ENCODE measurements around the gene KRT12.

The KRT12 gene

DNA sequence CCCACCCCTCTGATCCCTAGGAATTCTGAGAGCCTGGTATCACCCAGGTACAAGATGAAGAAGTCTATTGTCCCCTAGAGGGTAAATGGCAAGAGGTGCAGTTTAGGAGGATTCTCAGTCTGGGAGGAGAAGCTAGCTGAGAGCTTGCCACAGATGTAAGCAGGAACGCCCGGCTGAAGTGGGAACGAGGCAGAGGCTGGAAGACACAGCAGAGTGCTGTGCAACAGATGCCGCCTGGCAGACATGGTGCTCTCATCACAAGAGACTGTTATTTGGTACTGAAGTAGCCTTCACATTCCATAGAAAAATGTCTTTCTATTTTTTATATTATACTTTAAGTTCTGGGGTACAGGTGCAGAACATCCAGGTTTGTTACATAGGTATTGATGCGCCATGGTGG lies 38.3 kb upstream of the KRT12 start:
- Histone ChIP-seq H3K9ac (ENCODE audit: low read depth in 1 of 2, low read length in 2 of 2) (peak overlapping the region in 1 of 2 donors; percentile 19), H3K9me3 (ENCODE audit: control insufficient read depth in 2 of 2, low read length in 2 of 2) (no peaks in the 10 kb centered on the region), H3K27me3 (ENCODE audit: control insufficient read depth in 2 of 2, insufficient read depth in 2 of 2, low read length in 2 of 2) (peaks cover 0 to 5% of the 10 kb centered on the region in 2 donors), H3K36me3 (ENCODE audit: control insufficient read depth in 2 of 2, insufficient read depth in 2 of 2, low read length in 2 of 2) (no peaks in the 10 kb centered on the region), H3K4me1 (ENCODE audit: control insufficient read depth in 2 of 2, insufficient read depth in 2 of 2, low read length in 2 of 2) (peaks cover 18 to 44% of the 10 kb centered on the region in 2 donors), H3K27ac (ENCODE audit: low read depth in 2 of 2, low read length in 2 of 2) (peak overlapping the region; percentile 96 to 97), H3K4me3 (ENCODE audit: low read length in 2 of 2) (no peak overlapping the region)

DNA sequence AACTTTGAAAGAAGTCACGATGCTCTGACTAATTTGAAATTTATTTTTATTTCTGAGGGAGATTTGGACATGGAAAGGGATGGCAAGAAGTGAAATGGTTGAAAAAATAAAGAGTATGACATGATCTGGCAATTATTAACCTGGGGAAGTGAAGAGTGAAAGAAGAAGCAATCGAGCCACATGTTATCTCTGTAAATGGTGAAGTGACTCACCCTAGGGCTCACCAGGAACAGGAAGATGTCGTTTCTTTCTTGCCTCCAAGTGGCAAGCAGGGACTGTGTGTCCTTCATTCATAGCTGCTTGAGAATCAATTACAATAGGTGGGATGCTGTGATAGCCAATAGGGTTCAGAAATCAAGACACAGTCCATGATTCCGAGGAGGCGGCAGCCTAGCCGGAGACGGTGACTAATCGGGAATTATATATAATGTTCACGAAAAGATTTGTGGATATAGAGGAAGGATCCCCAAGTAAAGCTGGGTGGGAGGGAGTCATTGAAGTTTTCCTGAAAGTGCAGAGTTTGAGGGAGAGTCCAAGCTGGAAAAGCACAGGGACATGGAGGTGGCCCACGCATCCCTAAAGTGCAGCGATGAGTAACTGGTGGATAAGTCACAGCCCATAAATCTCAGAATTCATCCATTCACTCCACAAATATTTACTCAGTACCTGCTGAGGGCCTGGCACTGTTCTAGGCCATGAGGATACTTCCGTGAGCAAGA lies 36.3 kb upstream of the KRT12 start:
- Histone ChIP-seq H3K27me3 (ENCODE audit: control insufficient read depth in 2 of 2, insufficient read depth in 2 of 2, low read length in 2 of 2) (peaks cover 0 to 2% of the 10 kb centered on the region in 2 donors), H3K9ac (ENCODE audit: low read depth in 1 of 2, low read length in 2 of 2) (peak overlapping the region; percentile 63 to 81), H3K9me3 (ENCODE audit: control insufficient read depth in 2 of 2, low read length in 2 of 2) (no peaks in the 10 kb centered on the region), H3K36me3 (ENCODE audit: control insufficient read depth in 2 of 2, insufficient read depth in 2 of 2, low read length in 2 of 2) (no peaks in the 10 kb centered on the region), H3K4me1 (ENCODE audit: control insufficient read depth in 2 of 2, insufficient read depth in 2 of 2, low read length in 2 of 2) (peaks cover 18 to 39% of the 10 kb centered on the region in 2 donors), H3K4me3 (ENCODE audit: low read length in 2 of 2) (peak overlapping the region; percentile 63 to 64), H3K27ac (ENCODE audit: low read depth in 2 of 2, low read length in 2 of 2) (peak overlapping the region; percentile 96 to 97)

DNA sequence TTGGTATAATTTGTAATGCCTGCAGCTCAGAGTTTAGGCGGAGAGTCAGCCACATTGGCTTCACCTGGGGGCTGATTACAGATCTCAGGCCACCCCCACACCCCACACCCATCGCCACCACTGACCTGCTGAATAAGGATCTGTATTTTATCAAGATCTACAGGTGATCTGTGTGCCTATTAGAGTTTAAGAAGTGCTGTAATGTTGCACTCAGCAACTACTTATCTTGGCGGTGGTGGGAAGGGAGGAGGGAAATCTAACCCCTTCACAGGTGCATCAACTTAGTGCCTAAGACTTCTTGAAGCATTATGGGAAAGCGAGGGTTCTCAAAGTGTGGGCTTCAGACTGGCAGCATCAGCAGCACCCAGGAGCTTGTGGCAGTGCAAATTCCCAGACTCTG lies 35.5 kb upstream of the KRT12 start:
- Histone ChIP-seq H3K4me1 (ENCODE audit: control insufficient read depth in 2 of 2, insufficient read depth in 2 of 2, low read length in 2 of 2) (peaks cover 18 to 39% of the 10 kb centered on the region in 2 donors), H3K27me3 (ENCODE audit: control insufficient read depth in 2 of 2, insufficient read depth in 2 of 2, low read length in 2 of 2) (peaks cover 0 to 2% of the 10 kb centered on the region in 2 donors), H3K36me3 (ENCODE audit: control insufficient read depth in 2 of 2, insufficient read depth in 2 of 2, low read length in 2 of 2) (no peaks in the 10 kb centered on the region), H3K27ac (ENCODE audit: low read depth in 2 of 2, low read length in 2 of 2) (peak overlapping the region; percentile 96 to 97), H3K4me3 (ENCODE audit: low read length in 2 of 2) (peak overlapping the region; percentile 63 to 64), H3K9me3 (ENCODE audit: control insufficient read depth in 2 of 2, low read length in 2 of 2) (no peaks in the 10 kb centered on the region), H3K9ac (ENCODE audit: low read depth in 1 of 2, low read length in 2 of 2) (peak overlapping the region; percentile 63 to 81)

DNA sequence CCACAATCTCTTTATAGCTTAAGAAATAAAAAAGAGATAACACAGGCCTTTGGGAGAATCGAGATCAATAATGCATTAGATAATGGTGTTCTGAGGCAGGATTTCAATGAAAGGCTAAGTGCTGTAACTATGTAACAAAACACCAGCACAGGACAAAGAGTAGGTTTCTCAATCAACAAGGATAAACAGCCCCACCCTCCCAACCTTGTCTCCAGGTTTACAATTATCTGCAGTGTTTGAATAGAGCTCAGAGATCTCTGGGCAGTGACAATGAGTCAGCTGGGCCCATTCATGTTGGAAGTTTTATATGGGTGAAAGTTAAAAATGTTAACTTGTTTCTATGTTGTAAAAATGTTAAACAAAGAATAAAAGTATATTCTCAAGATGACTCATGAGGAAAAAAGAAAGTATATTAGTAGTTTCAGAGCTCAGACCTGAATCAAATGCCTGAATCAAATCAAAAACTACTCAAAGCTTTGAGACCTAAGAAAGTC lies 35.0 kb upstream of the KRT12 start:
- no peaks in the 10 kb centered on the region for H3K9me3 ChIP-seq (ENCODE audit: control insufficient read depth in 2 of 2, low read length in 2 of 2)
- peak overlapping the region; percentile 96 to 97 for H3K27ac ChIP-seq (ENCODE audit: low read depth in 2 of 2, low read length in 2 of 2)
- peak overlapping the region; percentile 63 to 81 for H3K9ac ChIP-seq (ENCODE audit: low read depth in 1 of 2, low read length in 2 of 2)
- H3K36me3 ChIP-seq (ENCODE audit: control insufficient read depth in 2 of 2, insufficient read depth in 2 of 2, low read length in 2 of 2): no peaks in the 10 kb centered on the region
- H3K27me3 ChIP-seq (ENCODE audit: control insufficient read depth in 2 of 2, insufficient read depth in 2 of 2, low read length in 2 of 2): peaks cover 0 to 2% of the 10 kb centered on the region in 2 donors
- H3K4me3 ChIP-seq (ENCODE audit: low read length in 2 of 2): peak overlapping the region; percentile 63 to 64
- H3K4me1 ChIP-seq (ENCODE audit: control insufficient read depth in 2 of 2, insufficient read depth in 2 of 2, low read length in 2 of 2): peaks cover 18 to 39% of the 10 kb centered on the region in 2 donors

DNA sequence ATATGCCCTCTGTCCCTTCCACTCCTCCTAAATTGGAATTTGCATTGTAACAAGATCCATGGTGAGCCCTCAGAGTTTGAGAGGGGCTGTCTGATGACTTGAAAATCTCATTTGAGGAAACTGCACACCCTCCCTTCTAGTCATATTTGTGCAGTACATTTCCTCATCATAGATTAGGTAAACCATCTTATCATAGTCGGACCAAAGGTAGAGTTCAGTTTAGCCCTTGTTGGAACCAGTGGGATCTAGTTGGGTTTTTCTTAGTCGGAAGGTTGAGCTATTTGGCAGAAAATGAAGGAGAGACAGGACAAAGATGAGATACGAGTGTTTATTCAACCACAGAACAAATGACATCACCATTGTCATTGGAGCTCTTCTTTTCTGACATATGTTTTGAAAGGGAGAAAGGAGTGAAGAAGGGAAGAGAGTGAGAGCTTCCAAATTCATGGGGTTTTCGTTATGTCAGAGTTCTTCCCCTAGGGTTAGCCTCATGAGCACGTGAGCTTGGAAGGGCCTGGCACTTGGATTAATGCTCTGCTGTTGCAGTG lies 33.9 kb upstream of the KRT12 start:
- H3K4me1 ChIP-seq (ENCODE audit: control insufficient read depth in 2 of 2, insufficient read depth in 2 of 2, low read length in 2 of 2): peaks cover 18 to 39% of the 10 kb centered on the region in 2 donors

DNA sequence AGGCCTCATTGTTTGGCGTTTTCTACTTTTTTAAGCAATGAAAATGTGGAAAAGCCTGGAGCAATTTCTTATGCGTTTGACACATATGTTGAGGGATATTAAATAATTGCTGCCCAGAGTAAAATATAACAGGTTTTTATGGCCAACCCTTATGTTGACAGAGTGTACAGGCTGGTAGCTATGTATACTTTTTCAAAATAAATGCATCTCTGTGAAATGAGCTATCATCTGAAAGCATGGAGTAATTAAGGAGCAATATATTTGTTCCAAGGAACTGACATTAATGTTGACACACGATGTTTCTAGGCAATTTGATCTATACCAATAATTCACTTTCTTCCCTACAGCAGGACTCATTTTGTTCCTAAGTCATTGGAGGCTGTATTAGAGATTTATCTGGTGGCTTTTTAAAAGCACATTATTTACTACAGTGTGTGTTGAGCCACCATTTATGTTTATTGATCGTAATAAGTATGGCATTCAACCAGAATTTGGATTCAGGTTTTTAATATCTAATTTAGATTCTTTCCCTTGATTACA lies 30.0 kb upstream of the KRT12 start:
- Histone ChIP-seq H3K27me3 (ENCODE audit: control insufficient read depth in 2 of 2, insufficient read depth in 2 of 2, low read length in 2 of 2) (peaks cover 0 to 3% of the 10 kb centered on the region in 2 donors), H3K4me1 (ENCODE audit: control insufficient read depth in 2 of 2, insufficient read depth in 2 of 2, low read length in 2 of 2) (peaks cover 4 to 13% of the 10 kb centered on the region in 2 donors), H3K9ac (ENCODE audit: low read depth in 1 of 2, low read length in 2 of 2) (no peak overlapping the region), H3K36me3 (ENCODE audit: control insufficient read depth in 2 of 2, insufficient read depth in 2 of 2, low read length in 2 of 2) (no peaks in the 10 kb centered on the region), H3K4me3 (ENCODE audit: low read length in 2 of 2) (no peak overlapping the region), H3K9me3 (ENCODE audit: control insufficient read depth in 2 of 2, low read length in 2 of 2) (no peaks in the 10 kb centered on the region), H3K27ac (ENCODE audit: low read depth in 2 of 2, low read length in 2 of 2) (no peak overlapping the region)

More for the DNA sequence above, 33.9 kb upstream of the KRT12 start:
- H3K4me3 ChIP-seq (ENCODE audit: low read length in 2 of 2): peak overlapping the region; percentile 1 to 34
- peak overlapping the region in 1 of 2 donors; percentile 25 for H3K9ac ChIP-seq (ENCODE audit: low read depth in 1 of 2, low read length in 2 of 2)
- no peaks in the 10 kb centered on the region for H3K9me3 ChIP-seq (ENCODE audit: control insufficient read depth in 2 of 2, low read length in 2 of 2)
- H3K27ac ChIP-seq (ENCODE audit: low read depth in 2 of 2, low read length in 2 of 2): peak overlapping the region; percentile 81 to 96
- H3K36me3 ChIP-seq (ENCODE audit: control insufficient read depth in 2 of 2, insufficient read depth in 2 of 2, low read length in 2 of 2): no peaks in the 10 kb centered on the region
- H3K27me3 ChIP-seq (ENCODE audit: control insufficient read depth in 2 of 2, insufficient read depth in 2 of 2, low read length in 2 of 2): peaks cover 0 to 2% of the 10 kb centered on the region in 2 donors

DNA sequence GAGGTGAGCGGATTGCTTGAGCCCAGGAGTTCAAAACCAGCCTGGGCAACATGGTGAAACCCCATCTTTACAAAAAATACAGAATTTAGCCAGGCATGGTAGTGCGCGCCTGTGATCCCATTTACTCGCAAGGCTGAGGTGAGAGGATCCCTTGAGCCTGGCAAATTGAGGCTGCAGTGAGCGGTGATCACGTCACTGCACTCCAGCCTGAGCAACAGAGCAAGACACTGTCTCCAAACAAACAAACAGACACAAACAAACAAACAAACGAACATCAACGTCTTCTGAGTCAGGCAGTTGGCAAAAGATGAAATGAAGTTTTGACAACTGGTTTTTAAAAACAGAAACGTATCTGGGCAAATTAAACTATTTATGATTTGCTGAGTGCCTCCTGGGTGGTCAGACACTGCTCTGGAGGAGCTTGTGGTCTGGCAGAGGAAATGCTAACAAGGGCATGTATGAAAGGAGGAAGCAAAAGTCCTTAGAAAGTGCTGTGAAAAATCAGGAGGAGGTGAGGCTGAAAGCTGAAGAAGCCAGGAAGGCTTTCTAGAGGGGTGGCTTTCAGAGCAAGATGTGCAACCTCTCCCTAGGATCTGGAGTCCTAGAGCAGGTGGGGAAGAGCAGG lies 28.2 kb upstream of the KRT12 start:
- no peak overlapping the region for H3K27ac ChIP-seq (ENCODE audit: low read depth in 2 of 2, low read length in 2 of 2)
- no peak overlapping the region for H3K9ac ChIP-seq (ENCODE audit: low read depth in 1 of 2, low read length in 2 of 2)
- peaks cover 0 to 8% of the 10 kb centered on the region in 2 donors for H3K27me3 ChIP-seq (ENCODE audit: control insufficient read depth in 2 of 2, insufficient read depth in 2 of 2, low read length in 2 of 2)
- H3K4me1 ChIP-seq (ENCODE audit: control insufficient read depth in 2 of 2, insufficient read depth in 2 of 2, low read length in 2 of 2): no peaks in the 10 kb centered on the region
- H3K4me3 ChIP-seq (ENCODE audit: low read length in 2 of 2): no peak overlapping the region
- H3K36me3 ChIP-seq (ENCODE audit: control insufficient read depth in 2 of 2, insufficient read depth in 2 of 2, low read length in 2 of 2): no peaks in the 10 kb centered on the region
- no peaks in the 10 kb centered on the region for H3K9me3 ChIP-seq (ENCODE audit: control insufficient read depth in 2 of 2, low read length in 2 of 2)

DNA sequence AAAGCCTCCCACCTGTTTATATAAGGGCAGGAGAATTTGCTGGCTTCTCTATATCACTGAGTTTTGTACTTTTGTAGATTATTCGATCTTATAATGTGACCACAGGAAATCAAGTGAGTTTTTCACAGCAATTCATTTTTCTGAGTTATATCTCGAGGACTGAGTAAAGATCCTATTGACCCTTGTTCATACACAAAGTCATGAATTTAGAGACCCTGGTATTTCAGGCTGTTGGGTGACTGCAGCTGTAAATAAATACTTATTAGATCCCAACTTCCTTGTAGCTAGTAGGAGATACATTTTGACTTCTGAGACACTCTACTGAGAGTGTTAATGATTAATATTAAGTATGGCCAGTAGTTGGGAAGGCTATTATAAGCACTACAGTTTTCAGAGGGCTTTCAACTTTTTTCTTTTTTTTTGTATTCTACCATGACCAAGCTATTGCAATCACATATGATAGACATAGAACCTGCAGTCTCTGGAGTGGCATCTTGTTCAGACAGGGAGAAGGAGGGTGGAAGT lies 21.2 kb upstream of the KRT12 start:
- no peaks in the 10 kb centered on the region for H3K36me3 ChIP-seq (ENCODE audit: control insufficient read depth in 2 of 2, insufficient read depth in 2 of 2, low read length in 2 of 2)
- H3K4me1 ChIP-seq (ENCODE audit: control insufficient read depth in 2 of 2, insufficient read depth in 2 of 2, low read length in 2 of 2): peaks cover 5 to 11% of the 10 kb centered on the region in 2 donors
- no peak overlapping the region for H3K4me3 ChIP-seq (ENCODE audit: low read length in 2 of 2)
- H3K9ac ChIP-seq (ENCODE audit: low read depth in 1 of 2, low read length in 2 of 2): no peak overlapping the region
- no peak overlapping the region for H3K27ac ChIP-seq (ENCODE audit: low read depth in 2 of 2, low read length in 2 of 2)
- no peaks in the 10 kb centered on the region for H3K9me3 ChIP-seq (ENCODE audit: control insufficient read depth in 2 of 2, low read length in 2 of 2)
- H3K27me3 ChIP-seq (ENCODE audit: control insufficient read depth in 2 of 2, insufficient read depth in 2 of 2, low read length in 2 of 2): peaks cover 0 to 6% of the 10 kb centered on the region in 2 donors

DNA sequence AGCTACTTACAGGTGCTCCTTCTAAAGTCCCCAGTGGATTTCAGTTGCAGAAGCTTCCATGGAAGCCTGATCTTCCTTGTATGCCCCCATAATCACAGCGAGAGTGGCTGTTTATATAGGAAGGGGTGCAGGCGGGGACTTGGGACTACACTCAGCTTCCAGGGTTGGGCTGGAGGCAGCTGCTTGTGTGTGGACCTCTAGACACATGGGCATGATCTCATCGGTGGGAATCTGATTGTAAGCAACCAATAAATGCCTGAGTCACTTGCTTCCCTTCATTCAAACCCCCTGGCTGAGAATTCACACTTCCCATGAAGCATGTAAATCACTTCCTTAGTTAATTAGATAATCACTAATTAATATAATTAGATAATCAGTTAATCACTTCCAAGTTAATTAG lies 19.1 kb upstream of the KRT12 start:
- H3K27me3 ChIP-seq (ENCODE audit: control insufficient read depth in 2 of 2, insufficient read depth in 2 of 2, low read length in 2 of 2): peaks cover 0 to 2% of the 10 kb centered on the region in 2 donors
- no peaks in the 10 kb centered on the region for H3K9me3 ChIP-seq (ENCODE audit: control insufficient read depth in 2 of 2, low read length in 2 of 2)

More for the DNA sequence above, 19.1 kb upstream of the KRT12 start:
- Histone ChIP-seq H3K4me3 (ENCODE audit: low read length in 2 of 2) (no peak overlapping the region), H3K9ac (ENCODE audit: low read depth in 1 of 2, low read length in 2 of 2) (no peak overlapping the region), H3K36me3 (ENCODE audit: control insufficient read depth in 2 of 2, insufficient read depth in 2 of 2, low read length in 2 of 2) (no peaks in the 10 kb centered on the region), H3K27ac (ENCODE audit: low read depth in 2 of 2, low read length in 2 of 2) (peak overlapping the region in 1 of 2 donors; percentile 20), H3K4me1 (ENCODE audit: control insufficient read depth in 2 of 2, insufficient read depth in 2 of 2, low read length in 2 of 2) (peaks cover 7 to 16% of the 10 kb centered on the region in 2 donors)

All from mucosa of rectum (tissue), 2 donors.